Ishikawa (cell line): Measurements from ENCODE around the gene RIMS4.

Experiments
- MAX ChIP-seq: IDR thresholded peaks from 2 replicates; pipeline ENCODE4 v1.6.1; 2012
- RAD21 ChIP-seq: IDR thresholded peaks from 2 replicates; pipeline ENCODE4 v1.6.1; 2012; ENCODE audit warnings: low read depth

- TF ChIP-seq MAX (no peak), RAD21 (no peak)
Measured at GRCh38 chr20:44834693-44835092, 24.3 kb upstream of the RIMS4 start.
